Liver (tissue), 3 donors: ENCODE measurements around the gene DOK6.

Experiments used
- EGR1 ChIP-seq, 2 donors: IDR thresholded peaks; 2 replicates each; pipeline ENCODE4 v1.6.1; 2016 to 2018; ENCODE audit warnings: antibody characterized with exemption in 2 of 2, low read depth in 2 of 2
- RAD21 ChIP-seq, 2 donors: IDR thresholded peaks; 2 replicates each; pipeline ENCODE4 v1.6.1; 2016; ENCODE audit warnings: antibody characterized with exemption in 2 of 2, mild to moderate bottlenecking in 2 of 2
- SP1 ChIP-seq: IDR thresholded peaks from 2 replicates; pipeline ENCODE4 v1.6.1; 2018; ENCODE audit warnings: antibody characterized with exemption, mild to moderate bottlenecking
- YY1 ChIP-seq: IDR thresholded peaks from 2 replicates; pipeline ENCODE4 v1.6.1; 2016; ENCODE audit warnings: antibody characterized with exemption, mild to moderate bottlenecking
- TF ChIP-seq, protein P1 (sequence below): fragments of 150-350 bp; IDR thresholded peaks from 2 replicates; pipeline ENCODE4 v1.5.1; 2017; ENCODE audit warnings: improper control_type of control experiment, low read depth, low read length; ENCODE audit not compliant: missing input control
- TF ChIP-seq, protein P2 (sequence below): IDR thresholded peaks from 2 replicates; pipeline ENCODE4 v1.6.1; 2016; ENCODE audit warnings: antibody characterized with exemption, mild to moderate bottlenecking
- TF ChIP-seq, protein P3 (sequence below): IDR thresholded peaks from 2 replicates; pipeline ENCODE4 v1.6.1; 2016; ENCODE audit warnings: antibody characterized with exemption
- TF ChIP-seq, protein P4 (sequence below): IDR thresholded peaks from 2 replicates; pipeline ENCODE4 v1.6.1; 2016; ENCODE audit warnings: antibody characterized with exemption
- donor health status: healthy.
- donor health status: healthy.

DNA sequence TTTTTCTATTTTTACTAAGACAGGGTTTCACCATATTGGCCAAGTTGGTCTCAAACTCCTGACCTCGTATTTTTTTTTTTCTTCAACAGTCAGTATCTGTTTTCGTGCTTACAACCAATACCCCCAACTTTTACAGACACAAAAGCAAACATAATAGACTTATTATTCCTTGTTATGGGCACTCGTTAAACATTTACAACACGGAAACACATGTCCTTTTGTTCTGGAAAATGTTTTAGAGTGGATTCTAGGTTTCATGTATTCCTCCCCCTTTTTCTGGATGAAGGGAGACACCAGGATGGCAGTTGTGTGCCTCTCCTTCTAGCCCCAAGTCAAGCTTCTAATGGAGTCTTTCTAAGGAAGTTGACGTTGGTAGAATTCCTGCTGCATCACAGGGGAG is 458.2 kb downstream of the DOK6 start:
- TF ChIP-seq YY1 (no peak), RAD21 (IDR thresholded peaks at IDR 0.05) (no peak), SP1 (no peak), EGR1 (IDR thresholded peaks at IDR 0.05; ENCODE audit: low read depth in 2 of 2) (no peak)
- TF ChIP-seq, protein P1, sequence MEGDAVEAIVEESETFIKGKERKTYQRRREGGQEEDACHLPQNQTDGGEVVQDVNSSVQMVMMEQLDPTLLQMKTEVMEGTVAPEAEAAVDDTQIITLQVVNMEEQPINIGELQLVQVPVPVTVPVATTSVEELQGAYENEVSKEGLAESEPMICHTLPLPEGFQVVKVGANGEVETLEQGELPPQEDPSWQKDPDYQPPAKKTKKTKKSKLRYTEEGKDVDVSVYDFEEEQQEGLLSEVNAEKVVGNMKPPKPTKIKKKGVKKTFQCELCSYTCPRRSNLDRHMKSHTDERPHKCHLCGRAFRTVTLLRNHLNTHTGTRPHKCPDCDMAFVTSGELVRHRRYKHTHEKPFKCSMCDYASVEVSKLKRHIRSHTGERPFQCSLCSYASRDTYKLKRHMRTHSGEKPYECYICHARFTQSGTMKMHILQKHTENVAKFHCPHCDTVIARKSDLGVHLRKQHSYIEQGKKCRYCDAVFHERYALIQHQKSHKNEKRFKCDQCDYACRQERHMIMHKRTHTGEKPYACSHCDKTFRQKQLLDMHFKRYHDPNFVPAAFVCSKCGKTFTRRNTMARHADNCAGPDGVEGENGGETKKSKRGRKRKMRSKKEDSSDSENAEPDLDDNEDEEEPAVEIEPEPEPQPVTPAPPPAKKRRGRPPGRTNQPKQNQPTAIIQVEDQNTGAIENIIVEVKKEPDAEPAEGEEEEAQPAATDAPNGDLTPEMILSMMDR: no peak
- TF ChIP-seq, protein P2, sequence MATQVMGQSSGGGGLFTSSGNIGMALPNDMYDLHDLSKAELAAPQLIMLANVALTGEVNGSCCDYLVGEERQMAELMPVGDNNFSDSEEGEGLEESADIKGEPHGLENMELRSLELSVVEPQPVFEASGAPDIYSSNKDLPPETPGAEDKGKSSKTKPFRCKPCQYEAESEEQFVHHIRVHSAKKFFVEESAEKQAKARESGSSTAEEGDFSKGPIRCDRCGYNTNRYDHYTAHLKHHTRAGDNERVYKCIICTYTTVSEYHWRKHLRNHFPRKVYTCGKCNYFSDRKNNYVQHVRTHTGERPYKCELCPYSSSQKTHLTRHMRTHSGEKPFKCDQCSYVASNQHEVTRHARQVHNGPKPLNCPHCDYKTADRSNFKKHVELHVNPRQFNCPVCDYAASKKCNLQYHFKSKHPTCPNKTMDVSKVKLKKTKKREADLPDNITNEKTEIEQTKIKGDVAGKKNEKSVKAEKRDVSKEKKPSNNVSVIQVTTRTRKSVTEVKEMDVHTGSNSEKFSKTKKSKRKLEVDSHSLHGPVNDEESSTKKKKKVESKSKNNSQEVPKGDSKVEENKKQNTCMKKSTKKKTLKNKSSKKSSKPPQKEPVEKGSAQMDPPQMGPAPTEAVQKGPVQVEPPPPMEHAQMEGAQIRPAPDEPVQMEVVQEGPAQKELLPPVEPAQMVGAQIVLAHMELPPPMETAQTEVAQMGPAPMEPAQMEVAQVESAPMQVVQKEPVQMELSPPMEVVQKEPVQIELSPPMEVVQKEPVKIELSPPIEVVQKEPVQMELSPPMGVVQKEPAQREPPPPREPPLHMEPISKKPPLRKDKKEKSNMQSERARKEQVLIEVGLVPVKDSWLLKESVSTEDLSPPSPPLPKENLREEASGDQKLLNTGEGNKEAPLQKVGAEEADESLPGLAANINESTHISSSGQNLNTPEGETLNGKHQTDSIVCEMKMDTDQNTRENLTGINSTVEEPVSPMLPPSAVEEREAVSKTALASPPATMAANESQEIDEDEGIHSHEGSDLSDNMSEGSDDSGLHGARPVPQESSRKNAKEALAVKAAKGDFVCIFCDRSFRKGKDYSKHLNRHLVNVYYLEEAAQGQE: no peak
- TF ChIP-seq, protein P3, sequence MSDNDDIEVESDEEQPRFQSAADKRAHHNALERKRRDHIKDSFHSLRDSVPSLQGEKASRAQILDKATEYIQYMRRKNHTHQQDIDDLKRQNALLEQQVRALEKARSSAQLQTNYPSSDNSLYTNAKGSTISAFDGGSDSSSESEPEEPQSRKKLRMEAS: no peak
- TF ChIP-seq, protein P4, sequence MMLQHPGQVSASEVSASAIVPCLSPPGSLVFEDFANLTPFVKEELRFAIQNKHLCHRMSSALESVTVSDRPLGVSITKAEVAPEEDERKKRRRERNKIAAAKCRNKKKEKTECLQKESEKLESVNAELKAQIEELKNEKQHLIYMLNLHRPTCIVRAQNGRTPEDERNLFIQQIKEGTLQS: no peak
